CD8-positive, alpha-beta memory T cell (primary cell): ENCODE data around the gene KDM4D. TPM values are rescaled to one million over a fixed set of nuclear protein-coding genes. Genes with fewer than 3 reads are reported as not detected.

Source experiments
- CTCF ChIA-PET: fragments of 350-600 bp; sonication (Branson Sonifier 250); formaldehyde crosslinking; loops from one replicate; lab custom pipeline; 2021; ENCODE audit warnings: antibody characterized with exemption; lab: Charles Lee
- POLR2A ChIA-PET: fragments of 350-600 bp; sonication (Branson Sonifier 250); formaldehyde crosslinking; loops from one replicate; lab custom pipeline; 2021; ENCODE audit warnings: antibody characterized with exemption; lab: Charles Lee
- DNase-seq, 5 donors: peaks; one replicate each; pipeline versions ENCODE4 v3.0.0 to v3.0.0-alpha.2; 2020 to 2022; ENCODE audit warnings: mixed read lengths in 1 of 5
- H3K27ac ChIP-seq: one replicate; pipeline ENCODE4 v1.7.0; 2013; ENCODE audit warnings: low read depth, mild to moderate bottlenecking, low read length, moderate library complexity
- H3K27me3 ChIP-seq: 2 replicates; pipeline ENCODE4 v1.7.0; 2013; ENCODE audit warnings: low read length, mild to moderate bottlenecking; ENCODE audit not compliant: insufficient read depth, poor library complexity, severe bottlenecking
- H3K36me3 ChIP-seq: 2 replicates; pipeline ENCODE4 v1.7.0; 2013; ENCODE audit warnings: mild to moderate bottlenecking, low read length, moderate library complexity; ENCODE audit not compliant: insufficient read depth
- H3K4me1 ChIP-seq: 2 replicates; pipeline ENCODE4 v1.7.0; 2013; ENCODE audit warnings: mild to moderate bottlenecking, low read length, moderate library complexity; ENCODE audit not compliant: insufficient read depth
- H3K4me3 ChIP-seq: 2 replicates; pipeline ENCODE4 v1.7.0; 2013; ENCODE audit warnings: mild to moderate bottlenecking, low read length
- H3K9me3 ChIP-seq: 2 replicates; pipeline ENCODE4 v1.7.0; 2013; ENCODE audit warnings: mild to moderate bottlenecking, low read length
- H3K27ac Mint-ChIP-seq, 8 donors: one replicate each; pipeline ENCODE4 v1.8.0; 2020 to 2021; ENCODE audit warnings: mixed read lengths in 8 of 8, mild to moderate bottlenecking in 6 of 8, inconsistent platforms in 3 of 8, moderate library complexity in 3 of 8
- H3K27me3 Mint-ChIP-seq, 2 donors: one replicate each; pipeline ENCODE4 v1.8.0; 2020 to 2021; ENCODE audit warnings: mixed read lengths in 2 of 2, mild to moderate bottlenecking in 1 of 2, moderate library complexity in 1 of 2
- H3K36me3 Mint-ChIP-seq, 3 donors: one replicate each; pipeline ENCODE4 v1.8.0; 2020 to 2021; ENCODE audit warnings: mixed read lengths in 3 of 3, inconsistent platforms in 1 of 3, mild to moderate bottlenecking in 1 of 3
- H3K4me1 Mint-ChIP-seq, 3 donors: one replicate each; pipeline ENCODE4 v1.8.0; 2020 to 2021; ENCODE audit warnings: mixed read lengths in 3 of 3, inconsistent platforms in 1 of 3, mild to moderate bottlenecking in 1 of 3
- H3K4me3 Mint-ChIP-seq, 7 donors: one replicate each; pipeline ENCODE4 v1.8.0; 2020 to 2021; ENCODE audit warnings: mixed read lengths in 7 of 7, mild to moderate bottlenecking in 6 of 7, moderate library complexity in 4 of 7, inconsistent platforms in 2 of 7
- H3K9me3 Mint-ChIP-seq, 5 donors: one replicate each; pipeline ENCODE4 v1.8.0; 2020 to 2022; ENCODE audit warnings: mixed read lengths in 5 of 5, mild to moderate bottlenecking in 3 of 5, moderate library complexity in 2 of 5, inconsistent platforms in 1 of 5
- polyA plus RNA-seq: library from polyadenylated mRNA; unstranded; fragments of 300-500 nt; fragmentation: Illumina TruSeq; gene quantifications from one replicate; pipeline ENCODE4 v1.2.3, GENCODE V29; 2021
- total RNA-seq, 2 experiments: library from RNA; stranded (reverse); gene quantifications; one replicate each; pipeline ENCODE4 v1.2.3, GENCODE V29; 2021

The KDM4D gene
- total and polyA plus RNA-seq, 3 experiments from 2014 or later = 0.28 to 1.8 (median 1.6) TPM

- no peaks in the 10 kb centered on the region for H3K4me1 ChIP-seq
- no peak overlapping the region for H3K27ac Mint-ChIP-seq
- H3K9me3 Mint-ChIP-seq = no peaks in the 10 kb centered on the region
- no peaks in the 10 kb centered on the region for H3K27me3 ChIP-seq
- H3K9me3 ChIP-seq = no peaks in the 10 kb centered on the region
- ChIA-PET CTCF (interaction anchor here (2.2 kb wide), 1 partner anchor 9 kb away, joined by 7 read pairs; no protein-coding TSS in a partner anchor), POLR2A (interaction anchor here (1.4 kb wide), 1 partner anchor 13 kb away, joined by 5 read pairs; the partner anchor contains the start of genes CWC15 and KDM4D)
- peaks cover under 1 to 12% (median 4%) of the 10 kb centered on the region in 3 donors for H3K4me1 Mint-ChIP-seq
- no peak overlapping the region for H3K4me3 Mint-ChIP-seq
- DNase-seq = no peak
- peaks cover 0 to 65% (median 17%) of the 10 kb centered on the region in 3 donors for H3K36me3 Mint-ChIP-seq
- H3K27me3 Mint-ChIP-seq = no peaks in the 10 kb centered on the region
- no peak overlapping the region for H3K27ac ChIP-seq
- peaks cover 40% of the 10 kb centered on the region for H3K36me3 ChIP-seq
- no peak overlapping the region for H3K4me3 ChIP-seq
These were observed 13.0 kb upstream of the KDM4D start for GRCh38 chr11:94960488-94960887.

- Mint-ChIP-seq H3K27me3 (no peaks in the 10 kb centered on the region), H3K36me3 (peaks cover 0 to 72% (median 18%) of the 10 kb centered on the region in 3 donors), H3K4me3 (no peak overlapping the region), H3K4me1 (peaks cover 4 to 20% (median 7%) of the 10 kb centered on the region in 3 donors), H3K9me3 (no peaks in the 10 kb centered on the region), H3K27ac (no peak overlapping the region)
- POLR2A ChIA-PET = interaction anchor here (1.4 kb wide), 1 partner anchor 12 kb away, joined by 5 read pairs; the partner anchor contains the start of genes CWC15 and KDM4D
- Histone ChIP-seq H3K27ac (no peak overlapping the region), H3K27me3 (no peaks in the 10 kb centered on the region), H3K9me3 (no peaks in the 10 kb centered on the region), H3K36me3 (peaks cover 48% of the 10 kb centered on the region), H3K4me3 (no peak overlapping the region), H3K4me1 (no peaks in the 10 kb centered on the region)
- no peak for DNase-seq
- CTCF ChIA-PET = interaction anchor here (2.2 kb wide), 1 partner anchor 10 kb away, joined by 7 read pairs; no protein-coding TSS in a partner anchor
These were observed 12.3 kb upstream of the KDM4D start for GRCh38 chr11:94961255-94961654.

GRCh38 chr11:94964934-94965333 lies 8.6 kb upstream of the KDM4D start:
- no peak for DNase-seq
- H3K36me3 ChIP-seq = peaks cover 64% of the 10 kb centered on the region
- Mint-ChIP-seq H3K27me3 (no peaks in the 10 kb centered on the region), H3K9me3 (no peaks in the 10 kb centered on the region), H3K4me3 (no peak overlapping the region), H3K27ac (peak overlapping the region in 2 of 8 donors; percentile 4 to 35), H3K36me3 (peaks cover 9 to 89% (median 31%) of the 10 kb centered on the region in 3 donors), H3K4me1 (peaks cover 15 to 39% (median 21%) of the 10 kb centered on the region in 3 donors)
- CTCF ChIA-PET = no interaction called here
- H3K27me3 ChIP-seq = no peaks in the 10 kb centered on the region
- H3K9me3 ChIP-seq = no peaks in the 10 kb centered on the region
- POLR2A ChIA-PET = no interaction called here
- H3K4me1 ChIP-seq = no peaks in the 10 kb centered on the region
- no peak overlapping the region for H3K4me3 ChIP-seq
- no peak overlapping the region for H3K27ac ChIP-seq

GRCh38 chr11:94968334-94968958 lies 5.1 kb upstream of the KDM4D start:
- peak overlapping the region in 1 of 8 donors; percentile 5 for H3K27ac Mint-ChIP-seq
- no peak overlapping the region for H3K4me3 ChIP-seq
- no peaks in the 10 kb centered on the region for H3K27me3 ChIP-seq
- peak overlapping the region in 1 of 7 donors; percentile 13 for H3K4me3 Mint-ChIP-seq
- H3K4me1 ChIP-seq = peaks cover 11% of the 10 kb centered on the region
- peaks cover 21 to 88% (median 38%) of the 10 kb centered on the region in 3 donors for H3K36me3 Mint-ChIP-seq
- no peaks in the 10 kb centered on the region for H3K9me3 Mint-ChIP-seq
- no peaks in the 10 kb centered on the region for H3K9me3 ChIP-seq
- no peaks in the 10 kb centered on the region for H3K27me3 Mint-ChIP-seq
- ChIA-PET POLR2A (interaction anchor here (1.3 kb wide), 1 partner anchor 99 kb away, joined by 3 read pairs; the partner anchor contains the start of gene SRSF8), CTCF (interaction anchor here (1.2 to 1.6 kb wide), 2 partner anchors 98 to 264 kb away, joined by 3 read pairs; partner anchors contain the start of gene SRSF8)
- peaks cover 65% of the 10 kb centered on the region for H3K36me3 ChIP-seq
- no peak overlapping the region for H3K27ac ChIP-seq
- peaks cover 28 to 69% (median 51%) of the 10 kb centered on the region in 3 donors for H3K4me1 Mint-ChIP-seq
- DNase-seq = no peak

- Mint-ChIP-seq H3K9me3 (peaks cover 0 to 6% (median 0%) of the 10 kb centered on the region in 5 donors), H3K27ac (peak overlapping the region in 7 of 8 donors; percentile 27 to 98 (median 95)), H3K4me1 (peaks cover 27 to 58% (median 58%) of the 10 kb centered on the region in 3 donors), H3K4me3 (peak overlapping the region; percentile 91 to 99 (median 96)), H3K36me3 (peaks cover 21 to 55% (median 24%) of the 10 kb centered on the region in 3 donors), H3K27me3 (no peaks in the 10 kb centered on the region)
- Histone ChIP-seq H3K4me3 (peak overlapping the region; percentile 88), H3K27ac (peak overlapping the region; percentile 82), H3K36me3 (peaks cover 35% of the 10 kb centered on the region), H3K4me1 (peaks cover 11% of the 10 kb centered on the region), H3K27me3 (no peaks in the 10 kb centered on the region), H3K9me3 (no peaks in the 10 kb centered on the region)
- POLR2A ChIA-PET = interaction anchor here (0.7 to 2.4 kb wide), 8 partner anchors 10 to 1417 kb away, joined by 3 to 27 read pairs (median 5); partner anchors contain the start of genes CCDC82, ENDOD1, FUT4 and JRKL
- no peak for DNase-seq
- CTCF ChIA-PET = interaction anchor here (0.9 to 1.7 kb wide), 4 partner anchors 48 to 733 kb away, joined by 3 to 9 read pairs (median 4); partner anchors contain the start of genes ENDOD1 and SRSF8
These were observed 810 bp upstream of the KDM4D start for GRCh38 chr11:94972700-94973098.

GRCh38 chr11:94974178-94974577 lies 669 bp downstream of the KDM4D start:
- H3K27ac Mint-ChIP-seq = peak overlapping the region in 6 of 8 donors; percentile 87 to 100 (median 98)
- H3K36me3 Mint-ChIP-seq = peaks cover 17 to 40% (median 18%) of the 10 kb centered on the region in 3 donors

GRCh38 chr11:94975599-94975998 lies 2.1 kb downstream of the KDM4D start:
- CTCF ChIA-PET = interaction anchor here (1.4 kb wide), 1 partner anchor 92 kb away, joined by 6 read pairs; the partner anchor contains the start of gene SRSF8
- Mint-ChIP-seq H3K4me3 (peak overlapping the region in 1 of 7 donors; percentile 98), H3K9me3 (peaks cover 0 to 6% (median 0%) of the 10 kb centered on the region in 5 donors), H3K27ac (no peak overlapping the region), H3K27me3 (no peaks in the 10 kb centered on the region), H3K4me1 (peaks cover 21 to 37% (median 37%) of the 10 kb centered on the region in 3 donors), H3K36me3 (peaks cover 8 to 26% (median 9%) of the 10 kb centered on the region in 3 donors)
- H3K27me3 ChIP-seq = no peaks in the 10 kb centered on the region
- H3K27ac ChIP-seq = no peak overlapping the region
- no peak for DNase-seq
- POLR2A ChIA-PET = interaction anchor here (0.9 kb wide), 1 partner anchor 92 kb away, joined by 5 read pairs; the partner anchor contains the start of gene SRSF8
- no peaks in the 10 kb centered on the region for H3K9me3 ChIP-seq
- H3K4me1 ChIP-seq = peaks cover 11% of the 10 kb centered on the region
- no peak overlapping the region for H3K4me3 ChIP-seq
- H3K36me3 ChIP-seq = peaks cover 10% of the 10 kb centered on the region

More at GRCh38 chr11:94974178-94974577, 669 bp downstream of the KDM4D start:
- Histone ChIP-seq H3K4me1 (peaks cover 11% of the 10 kb centered on the region), H3K27me3 (no peaks in the 10 kb centered on the region), H3K9me3 (no peaks in the 10 kb centered on the region), H3K4me3 (peak overlapping the region; percentile 88), H3K36me3 (peaks cover 24% of the 10 kb centered on the region), H3K27ac (peak overlapping the region; percentile 82)
- no peak for DNase-seq
- Mint-ChIP-seq H3K4me3 (peak overlapping the region; percentile 91 to 99 (median 96)), H3K9me3 (peaks cover 0 to 6% (median 0%) of the 10 kb centered on the region in 5 donors), H3K27me3 (no peaks in the 10 kb centered on the region), H3K4me1 (peaks cover 21 to 48% (median 43%) of the 10 kb centered on the region in 3 donors)
- ChIA-PET CTCF (interaction anchor here (1.3 to 1.7 kb wide), 2 partner anchors 115 to 178 kb away, joined by 4 to 5 read pairs; partner anchors contain the start of gene ENDOD1), POLR2A (interaction anchor here (1.2 to 2.4 kb wide), 3 partner anchors 93 to 815 kb away, joined by 8 to 27 read pairs (median 16); partner anchors contain the start of genes ENDOD1, FAM76B and SRSF8)
